H1 (cell line): ENCODE data around the gene PLEKHG3. TPM values are rescaled to one million over a fixed set of nuclear protein-coding genes. Genes with fewer than 3 reads are reported as not detected.

Experiments
- CTCF ChIA-PET: fragments of 300-600 bp; sonication (Branson Sonifier 250); formaldehyde crosslinking; loops from one replicate; lab custom pipeline; 2021; ENCODE audit not compliant: partially characterized antibody; lab: Charles Lee
- POLR2A ChIA-PET: fragments of 300-600 bp; sonication (Branson Sonifier 250); formaldehyde crosslinking; loops from one replicate; lab custom pipeline; 2021; ENCODE audit warnings: inconsistent platforms; ENCODE audit not compliant: partially characterized antibody; lab: Charles Lee
- DNase-seq, 2 experiments: peaks; one replicate each; pipeline versions ENCODE4 v3.0.0 to v3.0.0-alpha.2; 2010 to 2022; ENCODE audit warnings: low spot score in 2 of 2, low read depth in 1 of 2, mixed read lengths in 1 of 2
- FAIRE-seq: peaks from 2 replicates; lab custom pipeline; 2011; peaks lifted over from hg19 to GRCh38; lab: Jason Lieb, UNC
- H2AFZ ChIP-seq: 2 replicates; pipeline ENCODE4 v1.8.1; 2012; ENCODE audit warnings: low read length, inconsistent platforms
- H2AK5ac ChIP-seq: 2 replicates; pipeline ENCODE4 v1.6.1; 2013; ENCODE audit warnings: low read depth, low read length
- H2BK120ac ChIP-seq: replicated peaks from 2 replicates; pipeline ENCODE3; 2013; ENCODE audit warnings: low read depth, low read length, inconsistent platforms
- H2BK12ac ChIP-seq: 2 replicates; pipeline ENCODE4 v1.6.1; 2013; ENCODE audit warnings: low read depth, low read length
- H2BK15ac ChIP-seq: 2 replicates; pipeline ENCODE4 v1.6.1; 2013; ENCODE audit warnings: low read length
- H2BK20ac ChIP-seq: 2 replicates; pipeline ENCODE4 v1.6.1; 2013; ENCODE audit warnings: low read length
- H2BK5ac ChIP-seq: 2 replicates; pipeline ENCODE4 v1.6.1; 2013; ENCODE audit warnings: low read depth, low read length
- H3K14ac ChIP-seq: 2 replicates; pipeline ENCODE4 v1.6.1; 2013; ENCODE audit warnings: inconsistent platforms; ENCODE audit not compliant: insufficient read length
- H3K18ac ChIP-seq: 2 replicates; pipeline ENCODE4 v1.6.1; 2013; ENCODE audit warnings: low read length; ENCODE audit errors: extremely low read depth
- H3K23ac ChIP-seq: 2 replicates; pipeline ENCODE4 v1.6.1; 2013; ENCODE audit warnings: inconsistent platforms; ENCODE audit not compliant: insufficient read length
- H3K23me2 ChIP-seq: 2 replicates; pipeline ENCODE4 v1.6.1; 2013; ENCODE audit warnings: low read depth, low read length
- H3K27ac ChIP-seq: 2 replicates; pipeline ENCODE4 v1.6.1; 2011; ENCODE audit warnings: low read depth, low read length, inconsistent platforms
- H3K27me3 ChIP-seq, 4 experiments: replicated peaks in 1 of 4; 1 replicate in 1 of 4; 2 replicates in 3 of 4; pipeline versions ENCODE4 v1.6.1 to v1.8.1; 2011 to 2013; ENCODE audit warnings: low read length in 3 of 4, mild to moderate bottlenecking in 3 of 4, inconsistent platforms in 2 of 4, mixed read lengths in 2 of 4, moderate library complexity in 1 of 4; ENCODE audit not compliant: control insufficient read depth in 3 of 4, insufficient read depth in 3 of 4; ENCODE audit errors: extremely low read depth in 1 of 4
- H3K36me3 ChIP-seq, 4 experiments: 2 replicates each; pipeline versions ENCODE4 v1.6.1 to v1.8.1; 2011 to 2013; ENCODE audit warnings: mild to moderate bottlenecking in 4 of 4, low read length in 3 of 4, moderate library complexity in 2 of 4, control low read depth in 1 of 4, inconsistent platforms in 1 of 4; ENCODE audit not compliant: insufficient read depth in 4 of 4, control insufficient read depth in 2 of 4
- H3K4ac ChIP-seq: replicated peaks from 2 replicates; pipeline ENCODE3; 2013; ENCODE audit warnings: low read length, low read depth, mixed read lengths, inconsistent platforms; ENCODE audit not compliant: insufficient read length
- H3K4me1 ChIP-seq, 4 experiments: replicated peaks in 1 of 4; 1 replicate in 1 of 4; 2 replicates in 3 of 4; pipeline versions ENCODE4 v1.6.1 to v1.8.1; 2011 to 2013; ENCODE audit warnings: low read length in 3 of 4, inconsistent platforms in 2 of 4, mixed read lengths in 1 of 4; ENCODE audit not compliant: insufficient read depth in 4 of 4, control insufficient read depth in 3 of 4
- H3K4me2 ChIP-seq, 2 experiments: 2 replicates each; pipeline versions ENCODE4 v1.6.1 to v1.8.1; 2011 to 2013; ENCODE audit warnings: low read depth in 2 of 2, low read length in 2 of 2, control low read depth in 1 of 2, inconsistent platforms in 1 of 2, mild to moderate bottlenecking in 1 of 2; ENCODE audit not compliant: insufficient read depth in 1 of 2
- H3K4me3 ChIP-seq, 4 experiments: fragments of 200-600, 300-600 bp in 1 of 4; sonication (generic), shearing (Covaris generic), sonication (Bioruptor Twin) in 1 of 4; 2 replicates each; pipeline versions ENCODE4 v1.5.1 to v1.8.1; 2011 to 2016; ENCODE audit warnings: low read length in 4 of 4, low read depth in 3 of 4, control low read depth in 2 of 4, inconsistent platforms in 2 of 4, mild to moderate bottlenecking in 2 of 4, mixed read lengths in 1 of 4, moderate library complexity in 1 of 4; ENCODE audit not compliant: insufficient read depth in 2 of 4; ENCODE audit errors: extremely low read depth in 1 of 4
- H3K56ac ChIP-seq: replicated peaks from 2 replicates; pipeline ENCODE3; 2013; ENCODE audit warnings: low read depth, mild to moderate bottlenecking, mixed read lengths, low read length, inconsistent platforms; ENCODE audit not compliant: insufficient read length
- H3K79me1 ChIP-seq: 2 replicates; pipeline ENCODE4 v1.6.1; 2013; ENCODE audit warnings: low read depth, low read length, control low read depth
- H3K79me2 ChIP-seq, 2 experiments: 2 replicates each; pipeline versions ENCODE4 v1.6.1 to v1.8.1; 2012 to 2013; ENCODE audit warnings: low read length in 2 of 2, mild to moderate bottlenecking in 2 of 2, inconsistent platforms in 1 of 2; ENCODE audit not compliant: insufficient read depth in 2 of 2, control insufficient read depth in 1 of 2
- H3K9ac ChIP-seq, 4 experiments: replicated peaks in 1 of 4; 1 replicate in 1 of 4; 2 replicates in 3 of 4; pipeline versions ENCODE4 v1.6.1 to v1.8.1; 2011 to 2013; ENCODE audit warnings: low read depth in 3 of 4, low read length in 3 of 4, control low read depth in 2 of 4, mild to moderate bottlenecking in 2 of 4, moderate library complexity in 2 of 4, inconsistent platforms in 1 of 4; ENCODE audit errors: extremely low read depth in 1 of 4
- H3K9me3 ChIP-seq, 2 experiments: 2 replicates each; pipeline versions ENCODE4 v1.6.1 to v1.8.1; 2012 to 2013; ENCODE audit warnings: mild to moderate bottlenecking in 2 of 2, moderate library complexity in 2 of 2, control low read depth in 1 of 2, inconsistent platforms in 1 of 2, low read depth in 1 of 2, low read length in 1 of 2, mixed read lengths in 1 of 2; ENCODE audit not compliant: insufficient read depth in 2 of 2
- H4K20me1 ChIP-seq, 2 experiments: replicated peaks in 1 of 2; 2 replicates each; pipeline versions ENCODE3 to v1.8.1; 2011 to 2013; ENCODE audit warnings: inconsistent platforms in 2 of 2, low read length in 2 of 2, mild to moderate bottlenecking in 1 of 2; ENCODE audit not compliant: insufficient read depth in 2 of 2, control insufficient read depth in 1 of 2
- H4K5ac ChIP-seq: 2 replicates; pipeline ENCODE4 v1.6.1; 2013; ENCODE audit warnings: low read length, low read depth, mixed read lengths, inconsistent platforms; ENCODE audit not compliant: insufficient read length
- H4K8ac ChIP-seq: 2 replicates; pipeline ENCODE4 v1.8.0; 2013; ENCODE audit warnings: mild to moderate bottlenecking, moderate library complexity, low read length, inconsistent platforms; ENCODE audit not compliant: insufficient read depth; ENCODE audit errors: extremely low read depth
- H4K91ac ChIP-seq: replicated peaks from 2 replicates; pipeline ENCODE3; 2013; ENCODE audit warnings: low read length, mixed read lengths, inconsistent platforms; ENCODE audit not compliant: insufficient read length
- BACH1 ChIP-seq: IDR thresholded peaks from 2 replicates; pipeline ENCODE4 v1.6.1; 2012; ENCODE audit warnings: low read length, improper control_type of control experiment
- BRCA1 ChIP-seq: IDR thresholded peaks from 2 replicates; pipeline ENCODE4 v1.6.1; 2012; ENCODE audit warnings: low read depth, low read length, improper control_type of control experiment
- CHD2 ChIP-seq: IDR thresholded peaks from 2 replicates; pipeline ENCODE4 v1.6.1; 2012; ENCODE audit warnings: low read length, improper control_type of control experiment
- CREB1 ChIP-seq: IDR thresholded peaks from 2 replicates; pipeline ENCODE4 v1.6.1; 2012; ENCODE audit warnings: inconsistent platforms
- KDM1A ChIP-seq: fragments of 200-600, 300-600 bp; sonication (generic); IDR thresholded peaks from 2 replicates; pipeline ENCODE4 v1.7.1; 2016; ENCODE audit warnings: mild to moderate bottlenecking, low read length, borderline replicate concordance
- KDM4A ChIP-seq: IDR thresholded peaks from one replicate; pipeline ENCODE4 v1.7.1; 2012; ENCODE audit warnings: low read depth, mild to moderate bottlenecking, moderate library complexity, low read length, inconsistent platforms; ENCODE audit not compliant: severe bottlenecking
- PHF8 ChIP-seq: fragments of 200-600 bp; sonication (generic); conservative IDR thresholded peaks from 2 replicates; pipeline ENCODE4 v1.7.1; 2012; ENCODE audit warnings: low read depth, mild to moderate bottlenecking, inconsistent platforms, low read length, moderate library complexity
- RFX5 ChIP-seq: IDR thresholded peaks from 2 replicates; pipeline ENCODE4 v1.6.1; 2011; ENCODE audit warnings: low read depth, low read length, improper control_type of control experiment, borderline replicate concordance
- RNF2 ChIP-seq: fragments of 200-900, 300-1000 bp; sonication (generic); IDR thresholded peaks from 2 replicates; pipeline ENCODE4 v1.7.1; 2016; ENCODE audit warnings: borderline replicate concordance, low read depth, mild to moderate bottlenecking, antibody characterized with exemption, low read length; ENCODE audit not compliant: poor library complexity, severe bottlenecking; ENCODE audit errors: missing control alignments
- SIN3A ChIP-seq, 2 experiments: IDR thresholded peaks in 1 of 2; conservative IDR thresholded peaks in 1 of 2; 2 replicates each; pipeline ENCODE4 v1.6.1; 2011 to 2012; ENCODE audit warnings: low read length in 2 of 2, improper control_type of control experiment in 1 of 2, low read depth in 1 of 2, mild to moderate bottlenecking in 1 of 2
- SP1 ChIP-seq: IDR thresholded peaks from 2 replicates; pipeline ENCODE4 v1.6.1; 2011; ENCODE audit warnings: low read depth, low read length
- TAF1 ChIP-seq: IDR thresholded peaks from 2 replicates; pipeline ENCODE4 v1.6.1; 2011; ENCODE audit warnings: mild to moderate bottlenecking, low read depth, low read length
- TBP ChIP-seq: IDR thresholded peaks from 2 replicates; pipeline ENCODE4 v1.6.1; 2011; ENCODE audit warnings: low read depth, low read length, improper control_type of control experiment
- ZNF274 ChIP-seq: IDR thresholded peaks from 2 replicates; pipeline ENCODE4 v1.7.0; 2012; ENCODE audit warnings: low read length, borderline replicate concordance; ENCODE audit errors: extremely low read depth
- WGBS, 2 experiments: shearing (Covaris generic) in 1 of 2; methylation state at CpG; one replicate each; pipeline versions ENCODE4 v1.1.6 to v1.1.7; 2013 to 2015; ENCODE audit warnings: low lambda C conversion rate in 2 of 2, mixed read lengths in 2 of 2, inconsistent platforms in 1 of 2, low coverage in 1 of 2, missing lambda C conversion rate in 1 of 2; ENCODE audit not compliant: insufficient replicate concordance in 2 of 2, insufficient coverage in 1 of 2, insufficient read length in 1 of 2; ENCODE audit errors: extremely low coverage in 1 of 2, missing lambda C conversion rate in 1 of 2; 5-methylcytosine and 5-hydroxymethylcytosine counted together
- polyA plus RNA-seq, 7 experiments: library from polyadenylated mRNA; depleted of rRNA in 3 of 7; stranded (reverse) in 5 of 7; unstranded in 2 of 7; fragments of >200 nt in 5 of 7; fragments of 200-250 nt in 2 of 7; gene quantifications; 1 replicate in 5 of 7; 2 replicates in 1 of 7; 4 replicates in 1 of 7; pipeline versions ENCODE4 v1.2.1 to v1.2.3, GENCODE V29; 2011 to 2013; ENCODE audit warnings: missing spikeins in 2 of 7, mixed read lengths in 2 of 7
- total RNA-seq: library from RNA; stranded (reverse); fragmentation: NEBNext Ultra II Directional; extraction: Animal tissue kit (Norgen Biotek cat#: 25700); gene quantifications from 2 replicates; pipeline ENCODE4 v1.2.1, GENCODE V29; 2021

PLEKHG3 gene
- total and polyA plus RNA-seq, 2 of the 8 experiments (the other 6 are each of a cell fraction or from before 2014, with no cell fraction given): 43.4 to 90.6 TPM

GRCh38 chr14:64741200-64741599 lies 37.0 kb downstream of the PLEKHG3 start:
- H3K23me2 ChIP-seq: no peaks in the 10 kb centered on the region
- CTCF ChIA-PET: interaction anchor here (1.2 to 2.8 kb wide), 9 partner anchors 9 to 72 kb away, joined by 3 to 11 read pairs (median 4); no protein-coding TSS in a partner anchor
- FAIRE-seq: no peak
- TF ChIP-seq TBP: no peak
- no peak for TF ChIP-seq RNF2
- no peak for TF ChIP-seq CHD2
- no peak for TF ChIP-seq BACH1
- TF ChIP-seq CREB1: no peak
- no peak for TF ChIP-seq BRCA1
- TF ChIP-seq KDM1A: no peak
- no peak for TF ChIP-seq PHF8
- TF ChIP-seq SP1: no peak
- TF ChIP-seq ZNF274: no peak
- no peak for TF ChIP-seq SIN3A (conservative IDR thresholded peaks at IDR 0.05 in 1 of 2, IDR thresholded peaks at IDR 0.05 in 1 of 2; ENCODE audit: low read depth in 1 of 2, low read length in 2 of 2)
- no peak for TF ChIP-seq RFX5
- no peak for TF ChIP-seq TAF1
- TF ChIP-seq KDM4A: no peak

More at GRCh38 chr14:64741200-64741599, 37.0 kb downstream of the PLEKHG3 start:
- Histone ChIP-seq H3K4ac (no peak overlapping the region), H4K91ac (no peak overlapping the region), H3K9ac (no peak overlapping the region), H2BK15ac (no peak overlapping the region), H3K27ac (no peak overlapping the region), H4K5ac (no peak overlapping the region), H4K8ac (no peak overlapping the region; the same call in 1 of the 2 replicates), H3K4me1 (peaks cover 0 to 10% (median 4%) of the 10 kb centered on the region in 4 experiments; a peak in 5 of 7 replicates), H3K56ac (no peak overlapping the region), H3K27me3 (no peaks in the 10 kb centered on the region), H2AK5ac (no peak overlapping the region), H2BK12ac (no peak overlapping the region), H3K79me1 (no peaks in the 10 kb centered on the region; the same call in 1 of the 2 replicates), H3K36me3 (peaks cover 30 to 78% (median 61%) of the 10 kb centered on the region in 4 experiments), H2BK20ac (no peak overlapping the region), H2BK120ac (no peak overlapping the region), H2BK5ac (no peak overlapping the region), H3K4me2 (no peak overlapping the region), H3K18ac (no peak overlapping the region), H3K23ac (no peak overlapping the region), H3K14ac (no peak overlapping the region), H3K79me2 (no peaks in the 10 kb centered on the region), H2AFZ (no peak overlapping the region), H3K9me3 (no peaks in the 10 kb centered on the region), H3K4me3 (no peak overlapping the region), H4K20me1 (peaks cover 5 to 14% of the 10 kb centered on the region in 2 experiments)
- no peak for DNase-seq
- 99% methylated on average over 15 of the region's 15 CpGs; no CpG with 5 or more reads in 1 of the 2 experiments for WGBS, 2 experiments
- POLR2A ChIA-PET: interaction anchor here (1.0 to 1.5 kb wide), 3 partner anchors 12 to 34 kb away, joined by 3 to 5 read pairs (median 4); no protein-coding TSS in a partner anchor
